ENCODE results near the gene RNF34.

DNA sequence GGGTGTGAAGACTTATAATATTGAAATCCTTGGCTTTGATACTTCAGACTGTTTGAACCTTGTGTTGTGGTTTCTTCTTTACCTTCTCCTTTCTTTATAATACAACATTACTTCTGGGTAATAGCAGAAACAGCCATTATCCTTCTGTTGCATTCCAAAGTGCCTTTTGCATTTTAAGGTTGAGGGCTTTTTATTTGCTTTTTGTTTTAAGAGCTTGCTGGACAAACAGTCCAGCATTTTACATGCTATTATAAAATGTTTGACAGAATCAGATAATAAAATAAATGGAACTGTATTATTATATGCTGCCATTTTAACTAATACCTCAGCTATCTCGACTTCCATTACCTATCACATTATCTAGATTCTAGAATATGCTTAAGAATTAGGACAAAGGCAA, 14.0 kb downstream of the RNF34 start:
- TF ChIP-seq, protein P1, sequence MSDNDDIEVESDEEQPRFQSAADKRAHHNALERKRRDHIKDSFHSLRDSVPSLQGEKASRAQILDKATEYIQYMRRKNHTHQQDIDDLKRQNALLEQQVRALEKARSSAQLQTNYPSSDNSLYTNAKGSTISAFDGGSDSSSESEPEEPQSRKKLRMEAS (IDR thresholded peaks at IDR 0.05; ENCODE audit: low read depth): no peak
- no peak for TF ChIP-seq REST (IDR thresholded peaks at IDR 0.05; ENCODE audit: low read depth, low read length)
- TF ChIP-seq EZH2phosphoT487 (IDR thresholded peaks at IDR 0.05; ENCODE audit: borderline replicate concordance, low read depth): no peak
- TF ChIP-seq POLR2AphosphoS5 (IDR thresholded peaks at IDR 0.05; ENCODE audit: low read depth, low read length): no peak
- TF ChIP-seq CTCF (IDR thresholded peaks at IDR 0.05): no peak
- TF ChIP-seq RXRA (IDR thresholded peaks at IDR 0.05; ENCODE audit: borderline replicate concordance, low read depth): no peak
